Measurements from ENCODE around the gene MACROD2.

MACROD2 gene

GRCh38 chr20:14865169-14865568 is 869.9 kb downstream of the MACROD2 start:
- no peak for DNase-seq (ENCODE audit: low read depth in 2 of 2)

GRCh38 chr20:14865731-14866130 is 870.4 kb downstream of the MACROD2 start:
- no peak for DNase-seq (ENCODE audit: low read depth in 2 of 2)

GRCh38 chr20:14866841-14867514 is 871.7 kb downstream of the MACROD2 start:
- no peak for DNase-seq (ENCODE audit: low read depth in 2 of 2)

- DNase-seq (ENCODE audit: low read depth in 2 of 2): no peak
These were observed 882.1 kb downstream of the MACROD2 start for GRCh38 chr20:14877301-14878028.

- DNase-seq (ENCODE audit: low read depth in 2 of 2): no peak
These were observed 883.3 kb downstream of the MACROD2 start for GRCh38 chr20:14878676-14879019.

- no peak for DNase-seq (ENCODE audit: low read depth in 2 of 2)
These were observed 883.8 kb downstream of the MACROD2 start for GRCh38 chr20:14879020-14879697.

- no peak for DNase-seq (ENCODE audit: low read depth in 2 of 2)
These were observed 884.5 kb downstream of the MACROD2 start for GRCh38 chr20:14879839-14880238.

- DNase-seq (ENCODE audit: low read depth in 2 of 2): no peak
These were observed 886.2 kb downstream of the MACROD2 start for GRCh38 chr20:14881518-14881917.

GRCh38 chr20:14882157-14882556 is 886.8 kb downstream of the MACROD2 start:
- no peak for DNase-seq (ENCODE audit: low read depth in 2 of 2)

- no peak for DNase-seq (ENCODE audit: low read depth in 2 of 2)
These were observed 887.5 kb downstream of the MACROD2 start for GRCh38 chr20:14882846-14883245.

GRCh38 chr20:14883324-14883723 is 888.0 kb downstream of the MACROD2 start:
- no peak for DNase-seq (ENCODE audit: low read depth in 2 of 2)

- no peak for DNase-seq (ENCODE audit: low read depth in 2 of 2)
These were observed 890.3 kb downstream of the MACROD2 start for GRCh38 chr20:14885661-14886060.

GRCh38 chr20:14888134-14888533 is 892.8 kb downstream of the MACROD2 start:
- no peak for DNase-seq (ENCODE audit: low read depth in 2 of 2)

- DNase-seq (ENCODE audit: low read depth in 2 of 2): no peak
These were observed 894.4 kb downstream of the MACROD2 start for GRCh38 chr20:14889496-14890255.

- no peak for DNase-seq (ENCODE audit: low read depth in 2 of 2)
These were observed 895.4 kb downstream of the MACROD2 start for GRCh38 chr20:14890713-14891112.

GRCh38 chr20:14892782-14893181 is 897.5 kb downstream of the MACROD2 start:
- DNase-seq (ENCODE audit: low read depth in 2 of 2): no peak

GRCh38 chr20:14896569-14896968 is 901.3 kb downstream of the MACROD2 start:
- DNase-seq (ENCODE audit: low read depth in 2 of 2): no peak

GRCh38 chr20:14897608-14898007 is 902.3 kb downstream of the MACROD2 start:
- no peak for DNase-seq (ENCODE audit: low read depth in 2 of 2)

GRCh38 chr20:14902432-14903089 is 907.2 kb downstream of the MACROD2 start:
- no peak for DNase-seq (ENCODE audit: low read depth in 2 of 2)

- no peak for DNase-seq (ENCODE audit: low read depth in 2 of 2)
These were observed 911.7 kb downstream of the MACROD2 start for GRCh38 chr20:14906908-14907434.

GRCh38 chr20:14910126-14910525 is 914.8 kb downstream of the MACROD2 start:
- no peak for DNase-seq (ENCODE audit: low read depth in 2 of 2)

Data from stimulated activated CD8-positive, alpha-beta memory T cell treated with anti-CD3 and anti-CD28 coated beads, Interleukin-15, amount 100 ng/mL, for 48 hours (primary cell).